GM18867 (cell line): ENCODE measurements around the gene TENM3.

ENCODE experiments used
- ATAC-seq: cut with Tn5 transposase; IDR thresholded peaks from one replicate; pipeline ENCODE4 v1.9.1; 2021; ENCODE audit warnings: mild to moderate bottlenecking, moderate library complexity; ENCODE audit not compliant: unreplicated experiment

The TENM3 gene

GRCh38 chr4:182826391-182826790 lies 583.2 kb downstream of the TENM3 start:
- no peak for ATAC-seq

DNA sequence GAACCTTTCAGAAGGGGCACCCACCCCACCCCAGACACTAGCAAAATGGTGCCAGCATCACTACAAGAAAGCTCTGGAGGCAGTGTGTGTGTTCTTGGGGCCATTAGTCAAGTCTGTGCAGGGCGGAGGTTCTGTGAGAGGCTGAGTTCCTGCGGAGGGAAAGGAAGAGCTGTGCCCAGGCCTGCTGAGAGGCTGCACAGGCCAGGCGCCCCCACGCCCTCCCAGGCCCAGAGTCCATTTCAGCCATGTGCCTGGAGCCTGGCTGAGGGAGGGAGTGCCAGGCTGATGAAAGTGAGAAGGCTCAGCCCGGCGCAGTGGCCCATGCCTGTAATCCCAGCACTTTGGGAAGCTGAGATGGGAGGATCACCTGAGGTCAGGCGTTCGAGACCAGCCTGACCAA lies 584.0 kb downstream of the TENM3 start:
- no peak for ATAC-seq

DNA sequence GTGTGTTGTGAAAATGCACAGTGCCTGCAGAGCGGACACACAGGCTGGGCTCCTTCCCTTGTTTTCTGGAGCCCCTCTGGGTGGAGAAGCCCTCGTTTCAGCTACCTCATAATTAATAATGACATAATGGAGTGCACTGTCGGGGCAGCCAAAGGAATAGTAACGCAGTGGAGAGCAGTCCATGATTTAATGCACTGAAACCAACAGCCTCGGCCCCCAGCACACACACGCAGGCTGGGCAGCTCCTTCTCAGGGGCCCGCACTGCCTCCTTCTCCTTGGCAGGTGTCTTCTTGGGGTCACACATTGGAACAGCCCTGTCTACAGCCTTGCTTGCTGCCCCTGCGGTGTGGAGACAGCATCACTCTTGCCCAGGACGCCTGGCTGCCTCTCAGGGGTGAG lies 584.8 kb downstream of the TENM3 start:
- no peak for ATAC-seq

GRCh38 chr4:182828360-182829025 lies 585.3 kb downstream of the TENM3 start:
- no peak for ATAC-seq

GRCh38 chr4:182829196-182829595 lies 586.0 kb downstream of the TENM3 start:
- ATAC-seq = no peak

DNA sequence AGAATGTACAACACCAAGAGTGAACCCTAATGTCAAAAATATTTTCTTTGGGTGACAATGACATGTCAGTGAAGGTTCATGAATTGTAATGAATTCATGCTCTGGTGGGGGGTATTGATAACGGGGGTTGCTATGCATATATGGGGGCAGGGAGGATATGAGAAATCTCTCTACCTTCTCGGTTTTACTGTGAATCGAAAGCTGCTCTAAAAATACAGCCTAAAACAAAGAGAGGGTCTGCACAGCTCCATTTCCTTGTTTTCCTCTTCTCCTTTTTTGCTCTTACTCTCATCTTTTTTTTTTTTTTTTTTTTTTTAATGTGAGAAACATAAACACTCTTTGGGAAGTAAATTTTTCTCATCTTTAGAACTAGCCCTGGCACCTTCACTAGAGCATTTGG lies 588.2 kb downstream of the TENM3 start:
- ATAC-seq = peak; percentile 40

DNA sequence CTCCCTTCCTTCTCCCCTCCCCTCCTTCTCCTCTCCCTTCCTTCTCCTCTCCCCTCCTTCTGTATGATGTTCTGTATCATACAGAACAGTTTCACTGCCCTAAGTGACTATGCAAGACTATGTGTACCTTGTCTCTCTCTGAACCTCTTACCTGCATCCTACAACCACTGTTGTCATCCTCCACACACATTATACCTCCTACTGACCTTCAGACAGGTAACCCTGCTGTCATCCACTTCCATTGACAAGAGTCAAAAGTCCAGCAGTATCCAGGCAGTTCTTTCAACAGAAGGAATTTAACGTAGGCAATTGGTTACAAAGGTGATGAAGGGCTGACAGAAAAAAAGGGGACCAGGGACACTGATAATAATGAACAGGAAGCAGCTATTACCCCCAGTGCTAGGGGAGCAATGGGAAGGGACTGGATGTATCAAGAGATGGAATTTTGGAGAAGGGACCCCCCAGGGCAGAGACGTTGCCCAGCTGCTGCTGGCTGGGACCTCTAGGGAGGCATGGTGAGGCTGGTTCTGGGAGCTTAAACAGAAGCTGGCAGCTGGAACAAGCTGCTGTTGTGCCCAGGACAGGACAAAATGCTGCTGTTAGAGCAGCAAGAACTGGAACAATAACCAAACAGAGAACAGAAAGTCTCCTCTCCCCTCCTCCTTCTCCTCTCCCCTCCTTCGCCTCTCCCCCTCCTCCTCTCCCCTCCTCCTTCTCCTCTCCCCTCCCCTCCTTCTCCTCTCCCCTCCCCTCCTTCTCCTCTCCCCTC lies 589.3 kb downstream of the TENM3 start:
- no peak for ATAC-seq

DNA sequence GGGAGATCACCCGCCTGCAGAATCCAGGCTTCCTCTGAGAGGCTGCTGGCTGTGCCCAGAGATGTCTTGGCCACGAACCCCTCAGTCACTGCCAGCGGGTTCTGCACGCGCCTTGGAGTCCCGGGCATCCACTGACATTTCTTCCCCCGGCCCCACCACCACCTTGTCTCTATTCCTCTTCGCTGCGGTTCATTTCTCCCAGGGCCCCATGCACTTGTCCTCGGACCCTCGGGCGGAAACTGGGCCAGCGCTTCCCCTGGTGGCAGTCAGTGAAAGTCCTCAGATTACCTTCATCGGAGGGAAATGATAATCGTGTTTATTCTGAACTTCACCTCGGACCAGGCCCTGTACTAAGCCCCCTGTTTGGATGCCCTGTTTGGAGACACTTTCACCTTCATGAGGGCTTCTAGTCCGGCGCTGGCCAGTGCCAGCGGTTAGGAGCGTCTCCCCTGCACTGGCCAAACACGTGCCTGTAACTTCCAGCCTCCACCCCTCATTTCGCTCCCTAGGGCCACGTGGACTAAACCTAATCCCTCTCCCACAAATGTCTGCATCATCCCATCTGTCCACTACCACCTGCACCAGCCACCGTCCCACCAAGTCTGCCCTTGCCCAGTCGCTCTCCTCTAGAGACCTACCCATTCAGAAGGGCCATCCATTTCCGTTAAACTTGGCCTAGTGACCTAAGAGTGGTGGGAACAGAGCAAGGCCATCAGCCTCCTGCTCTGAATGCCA lies 592.0 kb downstream of the TENM3 start:
- ATAC-seq = no peak

DNA sequence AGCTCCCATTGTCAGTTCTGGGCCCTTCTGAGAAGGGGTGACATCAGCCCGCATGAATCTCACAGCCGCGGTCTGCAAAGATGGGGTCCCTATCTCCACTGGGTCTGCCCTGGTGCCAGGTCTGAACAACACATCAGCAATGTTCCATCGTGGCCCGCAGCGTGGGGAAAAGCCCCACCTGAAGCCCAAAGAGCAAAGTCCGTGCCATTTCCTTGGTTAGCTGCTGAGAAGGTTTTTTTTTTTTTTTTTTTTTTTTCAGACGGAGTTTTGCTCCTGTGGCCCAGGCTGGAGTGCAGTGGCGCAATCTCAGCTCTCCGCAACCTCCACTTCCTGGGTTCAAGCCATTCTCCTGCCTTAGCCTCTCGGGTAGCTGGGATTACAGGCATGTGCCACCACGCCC lies 594.6 kb downstream of the TENM3 start:
- no peak for ATAC-seq

- no peak for ATAC-seq
Measured at GRCh38 chr4:182838535-182838934, 595.3 kb downstream of the TENM3 start.

- ATAC-seq = no peak
Measured at GRCh38 chr4:182839256-182839655, 596.1 kb downstream of the TENM3 start.

- no peak for ATAC-seq
Measured at GRCh38 chr4:182840108-182840507, 596.9 kb downstream of the TENM3 start.

DNA sequence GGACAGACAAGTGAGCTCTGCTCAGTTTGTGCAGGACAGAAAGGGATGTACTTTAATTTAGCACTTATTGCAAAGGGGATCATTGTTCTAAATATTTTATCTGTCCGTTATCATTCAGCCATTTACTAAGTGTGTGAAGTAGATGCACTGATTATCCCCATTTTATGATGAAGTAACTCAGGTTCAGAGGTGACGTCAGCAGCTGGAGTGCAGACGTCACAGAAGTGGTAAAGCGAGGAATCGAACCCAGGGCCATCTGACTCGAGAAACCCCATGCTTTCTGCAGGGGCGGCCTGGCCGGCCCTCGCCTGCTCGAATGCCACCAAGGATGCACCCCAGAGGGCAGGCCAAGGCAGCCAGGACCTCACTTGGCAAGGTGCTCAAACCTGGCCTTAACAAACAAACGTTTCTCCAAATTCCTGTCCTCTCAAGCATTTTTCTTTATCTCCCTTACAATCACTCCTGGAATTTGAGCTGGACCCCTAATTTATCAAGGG lies 599.0 kb downstream of the TENM3 start:
- ATAC-seq = no peak

DNA sequence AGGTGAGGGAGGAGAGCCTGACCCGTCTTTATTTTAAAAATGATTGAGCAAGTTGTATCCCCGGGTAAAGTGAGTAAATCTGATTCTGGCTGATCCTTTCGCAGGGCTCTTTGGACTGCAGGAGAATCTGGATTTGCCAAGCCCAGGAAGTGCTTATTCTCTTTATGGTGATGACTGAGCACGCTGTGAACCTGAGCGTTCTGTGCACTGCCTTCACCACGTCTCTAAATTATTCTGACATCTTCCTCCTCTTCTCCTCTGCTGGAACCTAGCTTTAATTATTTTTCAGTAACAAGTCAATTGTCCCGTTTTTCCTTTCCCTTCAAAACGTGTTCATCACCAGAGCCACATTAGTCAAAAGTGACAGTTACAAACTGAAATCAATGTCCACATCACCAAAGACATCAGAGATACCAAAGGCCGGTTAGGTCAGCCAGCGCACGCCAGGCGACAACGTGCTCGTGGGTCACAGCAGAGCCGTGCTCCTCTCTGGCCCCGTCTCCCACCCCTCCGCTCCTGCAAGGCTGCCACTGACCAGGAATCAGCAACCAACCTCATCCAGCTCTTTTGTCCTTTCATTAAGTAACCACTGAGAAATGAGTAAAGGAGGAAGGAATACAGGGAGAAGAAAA lies 599.7 kb downstream of the TENM3 start:
- no peak for ATAC-seq

DNA sequence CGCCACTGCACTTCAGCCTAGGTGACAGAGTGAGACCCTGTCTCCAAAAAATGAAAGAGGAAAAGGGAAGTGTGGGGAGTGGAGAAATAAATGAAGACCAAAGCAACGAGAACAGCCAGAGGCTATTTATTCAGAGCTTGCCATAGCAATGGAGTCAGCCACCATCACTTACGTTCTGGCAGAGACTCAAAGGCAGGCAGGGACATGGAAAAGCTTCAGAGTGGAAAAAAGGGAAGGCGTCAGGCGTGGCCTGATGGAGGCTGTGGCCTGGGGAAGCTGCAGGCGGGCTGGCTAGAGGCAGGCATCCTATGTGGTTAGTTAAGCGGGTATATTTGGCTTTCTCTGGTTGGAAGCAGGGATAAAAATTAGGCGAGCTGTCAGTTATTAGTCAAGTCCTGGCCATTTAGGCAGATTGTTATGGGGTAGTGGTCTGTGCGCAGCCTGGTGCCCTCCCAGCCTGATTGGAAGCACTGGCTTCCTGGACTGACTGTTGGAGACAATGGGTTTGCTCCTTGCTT lies 600.7 kb downstream of the TENM3 start:
- ATAC-seq = no peak

GRCh38 chr4:182845618-182846017 lies 602.4 kb downstream of the TENM3 start:
- ATAC-seq = no peak

DNA sequence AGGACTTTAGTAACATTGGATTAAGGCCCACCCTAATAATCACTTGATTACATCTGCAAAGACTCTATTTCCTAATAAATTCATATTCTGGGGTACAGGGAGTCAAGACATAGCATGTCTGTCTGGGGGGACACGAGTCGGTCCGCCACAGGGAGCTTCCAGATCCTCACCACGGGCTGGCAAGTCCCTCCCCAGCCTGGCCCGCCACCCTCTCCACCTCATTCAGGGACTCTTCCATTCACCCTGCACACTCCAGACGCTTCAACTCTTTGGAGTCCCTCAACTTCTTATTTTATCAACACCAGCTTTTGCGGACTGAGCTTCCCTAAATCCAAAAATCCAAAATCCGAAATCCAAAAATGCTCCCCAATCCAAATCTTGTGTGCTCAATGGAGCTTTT lies 602.8 kb downstream of the TENM3 start:
- no peak for ATAC-seq

DNA sequence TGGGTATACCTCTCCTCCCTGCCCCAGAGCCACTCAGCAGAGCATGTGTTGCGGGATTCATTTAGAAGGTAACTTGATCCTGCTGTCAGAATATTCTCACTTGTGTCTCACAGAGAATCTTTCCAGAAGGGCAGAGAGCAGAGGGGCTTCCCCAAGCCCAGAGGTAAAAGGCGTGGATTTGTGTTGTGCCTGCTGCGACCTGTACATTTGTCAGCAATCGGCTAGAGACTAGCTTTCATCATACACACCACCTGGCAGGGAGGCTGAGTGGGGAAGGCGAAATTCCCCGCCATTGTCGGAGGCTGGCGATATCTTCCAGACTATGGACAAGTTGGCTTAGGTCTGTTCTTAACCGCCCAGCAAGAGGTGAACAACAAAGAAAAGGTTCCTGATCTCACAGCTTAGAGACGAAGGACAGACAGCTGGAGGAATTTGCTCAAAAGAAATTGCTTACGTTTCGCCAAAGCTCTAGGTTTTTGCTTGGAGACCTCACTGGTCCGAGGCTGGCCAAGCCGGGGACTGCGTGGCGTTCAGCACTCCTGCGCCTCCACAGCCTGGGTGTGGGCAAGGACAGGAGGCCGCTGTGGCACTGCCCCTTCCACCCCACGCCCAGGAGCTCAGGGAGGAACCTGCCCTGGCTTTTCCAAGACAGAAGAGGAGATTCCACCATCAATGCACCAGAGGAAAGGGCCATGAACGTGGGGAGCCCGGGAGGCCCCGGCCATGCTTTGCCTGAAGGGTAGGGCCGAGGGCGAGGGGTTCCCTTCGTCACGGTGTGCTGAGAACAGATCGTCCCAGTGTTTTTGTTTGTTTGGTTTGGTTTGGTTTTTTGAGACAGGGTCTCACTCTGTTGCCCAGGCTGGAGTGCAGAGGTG lies 604.6 kb downstream of the TENM3 start:
- no peak for ATAC-seq

GRCh38 chr4:182848685-182849084 lies 605.5 kb downstream of the TENM3 start:
- no peak for ATAC-seq
